ENCODE measurements around the gene IKZF5. TPM values are rescaled to one million over a fixed set of nuclear protein-coding genes. Genes with fewer than 3 reads are reported as not detected.

The IKZF5 gene
- total and polyA plus RNA-seq, 9 donors: 5.0 to 17.9 (median 13.3) TPM

GRCh38 chr10:123001370-123001769 is 7.2 kb downstream of the IKZF5 start:
- H3K4me3 ChIP-seq (ENCODE audit: low read length): no peak overlapping the region
- no peaks in the 10 kb centered on the region for H3K4me1 ChIP-seq (ENCODE audit: control insufficient read depth, insufficient read depth, low read length)
- WGBS (ENCODE audit: insufficient coverage): no CpG with 5 or more reads among the region's 2 CpGs

GRCh38 chr10:123000155-123000554 is 8.4 kb downstream of the IKZF5 start:
- no CpG with 5 or more reads among the region's 3 CpGs for WGBS (ENCODE audit: insufficient coverage)
- no peak for DNase-seq
- no peaks in the 10 kb centered on the region for H3K27me3 ChIP-seq (ENCODE audit: control insufficient read depth, insufficient read depth, low read length)
- H3K4me3 ChIP-seq (ENCODE audit: low read length): no peak overlapping the region
- no peaks in the 10 kb centered on the region for H3K9me3 ChIP-seq (replicated peaks; ENCODE audit: control insufficient read depth, low read depth, low read length)
- peaks cover 20% of the 10 kb centered on the region for H3K36me3 ChIP-seq (ENCODE audit: control insufficient read depth, insufficient read depth, low read length)
- H3K4me1 ChIP-seq (ENCODE audit: control insufficient read depth, insufficient read depth, low read length): no peaks in the 10 kb centered on the region
- H3K27ac ChIP-seq (ENCODE audit: low read length): no peak overlapping the region

More at GRCh38 chr10:123001370-123001769, 7.2 kb downstream of the IKZF5 start:
- Histone ChIP-seq H3K27me3 (ENCODE audit: control insufficient read depth, insufficient read depth, low read length) (no peaks in the 10 kb centered on the region), H3K27ac (ENCODE audit: low read length) (no peak overlapping the region), H3K36me3 (ENCODE audit: control insufficient read depth, insufficient read depth, low read length) (peaks cover 12% of the 10 kb centered on the region), H3K9me3 (replicated peaks; ENCODE audit: control insufficient read depth, low read depth, low read length) (no peaks in the 10 kb centered on the region)
- DNase-seq: no peak

GRCh38 chr10:122999347-122999746 is 9.2 kb downstream of the IKZF5 start:
- DNase-seq: no peak
- no peak overlapping the region for H3K4me3 ChIP-seq (ENCODE audit: low read length)
- WGBS (ENCODE audit: insufficient coverage): no CpG with 5 or more reads among the region's 3 CpGs
- no peaks in the 10 kb centered on the region for H3K4me1 ChIP-seq (ENCODE audit: control insufficient read depth, insufficient read depth, low read length)
- H3K9me3 ChIP-seq (replicated peaks; ENCODE audit: control insufficient read depth, low read depth, low read length): no peaks in the 10 kb centered on the region
- H3K27ac ChIP-seq (ENCODE audit: low read length): no peak overlapping the region
- H3K36me3 ChIP-seq (ENCODE audit: control insufficient read depth, insufficient read depth, low read length): peaks cover 23% of the 10 kb centered on the region
- H3K27me3 ChIP-seq (ENCODE audit: control insufficient read depth, insufficient read depth, low read length): no peaks in the 10 kb centered on the region

GRCh38 chr10:122998934-122999333 is 9.7 kb downstream of the IKZF5 start:
- Histone ChIP-seq H3K9me3 (replicated peaks; ENCODE audit: control insufficient read depth, low read depth, low read length) (no peaks in the 10 kb centered on the region), H3K27ac (ENCODE audit: low read length) (no peak overlapping the region), H3K36me3 (ENCODE audit: control insufficient read depth, insufficient read depth, low read length) (peaks cover 27% of the 10 kb centered on the region), H3K4me1 (ENCODE audit: control insufficient read depth, insufficient read depth, low read length) (no peaks in the 10 kb centered on the region), H3K4me3 (ENCODE audit: low read length) (no peak overlapping the region), H3K27me3 (ENCODE audit: control insufficient read depth, insufficient read depth, low read length) (no peaks in the 10 kb centered on the region)
- WGBS (ENCODE audit: insufficient coverage): 80% methylated on average over 1 of the region's 3 CpGs
- DNase-seq: no peak

- Histone ChIP-seq H3K27ac (ENCODE audit: low read length) (no peak overlapping the region), H3K4me1 (ENCODE audit: control insufficient read depth, insufficient read depth, low read length) (no peaks in the 10 kb centered on the region), H3K4me3 (ENCODE audit: low read length) (no peak overlapping the region), H3K9me3 (replicated peaks; ENCODE audit: control insufficient read depth, low read depth, low read length) (no peaks in the 10 kb centered on the region), H3K36me3 (ENCODE audit: control insufficient read depth, insufficient read depth, low read length) (peaks cover 30% of the 10 kb centered on the region), H3K27me3 (ENCODE audit: control insufficient read depth, insufficient read depth, low read length) (no peaks in the 10 kb centered on the region)
- DNase-seq: no peak
- WGBS (ENCODE audit: insufficient coverage): 100% methylated on average over 1 of the region's 6 CpGs
Measured at GRCh38 chr10:122998360-122998917, 10.2 kb downstream of the IKZF5 start.

GRCh38 chr10:122997864-122998263 is 10.7 kb downstream of the IKZF5 start:
- 72% methylated on average over 2 of the region's 3 CpGs for WGBS (ENCODE audit: insufficient coverage)
- Histone ChIP-seq H3K27ac (ENCODE audit: low read length) (no peak overlapping the region), H3K9me3 (replicated peaks; ENCODE audit: control insufficient read depth, low read depth, low read length) (no peaks in the 10 kb centered on the region), H3K4me3 (ENCODE audit: low read length) (no peak overlapping the region), H3K36me3 (ENCODE audit: control insufficient read depth, insufficient read depth, low read length) (peaks cover 30% of the 10 kb centered on the region), H3K4me1 (ENCODE audit: control insufficient read depth, insufficient read depth, low read length) (no peaks in the 10 kb centered on the region), H3K27me3 (ENCODE audit: control insufficient read depth, insufficient read depth, low read length) (no peaks in the 10 kb centered on the region)
- DNase-seq: no peak

- no peak for DNase-seq
- 54% methylated on average over 3 of the region's 4 CpGs for WGBS (ENCODE audit: insufficient coverage)
- no peak overlapping the region for H3K27ac ChIP-seq (ENCODE audit: low read length)
Measured at GRCh38 chr10:122995936-122996335, 12.7 kb downstream of the IKZF5 start.

GRCh38 chr10:122993797-122994336 is 14.7 kb downstream of the IKZF5 start:
- no peak for DNase-seq
- Histone ChIP-seq H3K27me3 (ENCODE audit: control insufficient read depth, insufficient read depth, low read length) (no peaks in the 10 kb centered on the region), H3K4me1 (ENCODE audit: control insufficient read depth, insufficient read depth, low read length) (no peaks in the 10 kb centered on the region), H3K9me3 (replicated peaks; ENCODE audit: control insufficient read depth, low read depth, low read length) (no peaks in the 10 kb centered on the region), H3K27ac (ENCODE audit: low read length) (no peak overlapping the region), H3K36me3 (ENCODE audit: control insufficient read depth, insufficient read depth, low read length) (peaks cover 30% of the 10 kb centered on the region), H3K4me3 (ENCODE audit: low read length) (no peak overlapping the region)
- 84% methylated on average over 5 of the region's 6 CpGs for WGBS (ENCODE audit: insufficient coverage)

More at GRCh38 chr10:122995936-122996335, 12.7 kb downstream of the IKZF5 start:
- no peaks in the 10 kb centered on the region for H3K27me3 ChIP-seq (ENCODE audit: control insufficient read depth, insufficient read depth, low read length)
- no peak overlapping the region for H3K4me3 ChIP-seq (ENCODE audit: low read length)
- no peaks in the 10 kb centered on the region for H3K4me1 ChIP-seq (ENCODE audit: control insufficient read depth, insufficient read depth, low read length)
- no peaks in the 10 kb centered on the region for H3K9me3 ChIP-seq (replicated peaks; ENCODE audit: control insufficient read depth, low read depth, low read length)
- H3K36me3 ChIP-seq (ENCODE audit: control insufficient read depth, insufficient read depth, low read length): peaks cover 30% of the 10 kb centered on the region

- H3K4me3 ChIP-seq (ENCODE audit: low read length): no peak overlapping the region
- WGBS (ENCODE audit: insufficient coverage): no CpG with 5 or more reads among the region's 1 CpG
- H3K4me1 ChIP-seq (ENCODE audit: control insufficient read depth, insufficient read depth, low read length): no peaks in the 10 kb centered on the region
- peaks cover 22% of the 10 kb centered on the region for H3K36me3 ChIP-seq (ENCODE audit: control insufficient read depth, insufficient read depth, low read length)
- no peaks in the 10 kb centered on the region for H3K27me3 ChIP-seq (ENCODE audit: control insufficient read depth, insufficient read depth, low read length)
- H3K9me3 ChIP-seq (replicated peaks; ENCODE audit: control insufficient read depth, low read depth, low read length): no peaks in the 10 kb centered on the region
- H3K27ac ChIP-seq (ENCODE audit: low read length): no peak overlapping the region
- DNase-seq: no peak
Measured at GRCh38 chr10:122992031-122992585, 16.5 kb downstream of the IKZF5 start.

GRCh38 chr10:122990278-122990677 is 18.3 kb downstream of the IKZF5 start:
- WGBS (ENCODE audit: insufficient coverage): 78% methylated on average over 4 of the region's 5 CpGs
- no peaks in the 10 kb centered on the region for H3K9me3 ChIP-seq (replicated peaks; ENCODE audit: control insufficient read depth, low read depth, low read length)
- no peak overlapping the region for H3K4me3 ChIP-seq (ENCODE audit: low read length)
- no peaks in the 10 kb centered on the region for H3K27me3 ChIP-seq (ENCODE audit: control insufficient read depth, insufficient read depth, low read length)
- H3K4me1 ChIP-seq (ENCODE audit: control insufficient read depth, insufficient read depth, low read length): no peaks in the 10 kb centered on the region
- no peak for DNase-seq
- H3K27ac ChIP-seq (ENCODE audit: low read length): no peak overlapping the region
- peaks cover 11% of the 10 kb centered on the region for H3K36me3 ChIP-seq (ENCODE audit: control insufficient read depth, insufficient read depth, low read length)

Data from muscle of leg (tissue), 11 donors.